ENCODE measurements around the gene FBXO40.
"Not testable (repeated sequence)": the region's sequence is repeated elsewhere in the genome, so short reads cannot be mapped to it uniquely, and the experiment has no call there.

Gene FBXO40

DNA sequence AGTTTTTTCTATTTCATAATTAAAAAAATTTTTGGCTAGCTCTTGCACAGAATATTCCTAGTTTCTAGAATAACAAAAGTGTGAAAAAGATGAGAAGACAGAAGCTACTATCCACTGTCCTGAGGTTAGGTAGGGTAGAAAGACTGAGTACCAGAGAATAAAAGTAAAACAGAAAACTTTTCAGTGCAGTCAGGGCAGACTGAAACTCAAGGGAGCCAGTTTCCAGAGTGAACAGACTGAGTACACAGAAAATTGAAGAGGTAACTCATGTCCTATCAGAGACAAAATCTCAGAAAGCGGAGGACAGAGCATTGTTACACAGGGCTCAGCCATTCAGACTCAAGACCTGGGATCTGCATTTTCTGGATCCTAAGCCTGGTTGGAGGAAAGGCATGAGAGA, 8.8 kb upstream of the FBXO40 start:
- Histone ChIP-seq H3K9ac (ENCODE audit: low read length) (no peak overlapping the region), H3K4me1 (ENCODE audit: control insufficient read depth, insufficient read depth, low read length) (no peaks in the 10 kb centered on the region), H3K27me3 (ENCODE audit: control insufficient read depth, insufficient read depth, low read length) (peaks cover 6% of the 10 kb centered on the region), H3K9me3 (ENCODE audit: control insufficient read depth, low read length) (no peaks in the 10 kb centered on the region), H3K4me3 (ENCODE audit: low read length) (no peak overlapping the region), H3K36me3 (ENCODE audit: control insufficient read depth, insufficient read depth, low read length) (no peaks in the 10 kb centered on the region)

DNA sequence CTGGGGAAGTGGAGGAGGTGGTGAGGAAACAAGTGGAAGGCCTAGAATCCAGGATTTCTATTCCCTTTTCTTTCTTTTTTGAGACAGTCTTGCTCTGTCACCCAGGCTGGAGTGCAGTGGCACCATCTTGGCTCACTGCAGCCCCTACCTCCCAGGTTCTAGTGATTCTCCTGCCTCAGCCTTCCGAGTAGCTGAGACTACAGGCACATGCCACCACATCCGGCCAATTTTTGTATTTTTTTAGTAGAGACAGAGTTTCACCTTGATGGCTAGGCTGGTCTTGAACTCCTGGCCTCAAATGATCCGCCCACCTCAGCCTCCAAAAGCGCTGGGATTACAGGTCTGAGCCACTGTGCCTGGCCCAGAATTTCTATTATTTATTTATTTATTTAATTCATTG, 627 bp downstream of the FBXO40 start:
- not testable (repeated sequence) for H3K36me3 ChIP-seq (ENCODE audit: control insufficient read depth, insufficient read depth, low read length); H3K4me1 ChIP-seq (ENCODE audit: control insufficient read depth, insufficient read depth, low read length); H3K4me3 ChIP-seq (ENCODE audit: low read length); H3K9ac ChIP-seq (ENCODE audit: low read length); H3K27me3 ChIP-seq (ENCODE audit: control insufficient read depth, insufficient read depth, low read length); H3K9me3 ChIP-seq (ENCODE audit: control insufficient read depth, low read length)

DNA sequence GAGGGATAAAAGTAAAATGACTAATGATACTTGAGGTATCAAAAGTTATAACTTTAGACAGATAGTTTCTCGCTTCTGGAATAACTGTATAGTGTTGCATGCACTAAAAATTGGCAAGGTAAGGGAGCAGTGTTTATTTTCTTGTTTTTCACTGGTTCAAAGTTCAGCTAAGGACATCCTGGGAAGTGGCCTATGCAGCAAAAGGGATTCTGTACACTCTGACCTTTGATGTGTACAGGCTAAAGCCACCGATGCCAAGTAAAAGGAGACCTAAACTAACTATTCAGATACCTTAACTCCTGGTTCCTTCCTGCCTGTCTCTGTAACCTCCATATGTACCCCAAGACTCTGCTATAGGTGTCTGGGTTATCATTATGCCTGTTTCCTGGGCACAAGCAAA, 1.7 kb downstream of the FBXO40 start:
- H3K4me3 ChIP-seq (ENCODE audit: low read length) = no peak overlapping the region

DNA sequence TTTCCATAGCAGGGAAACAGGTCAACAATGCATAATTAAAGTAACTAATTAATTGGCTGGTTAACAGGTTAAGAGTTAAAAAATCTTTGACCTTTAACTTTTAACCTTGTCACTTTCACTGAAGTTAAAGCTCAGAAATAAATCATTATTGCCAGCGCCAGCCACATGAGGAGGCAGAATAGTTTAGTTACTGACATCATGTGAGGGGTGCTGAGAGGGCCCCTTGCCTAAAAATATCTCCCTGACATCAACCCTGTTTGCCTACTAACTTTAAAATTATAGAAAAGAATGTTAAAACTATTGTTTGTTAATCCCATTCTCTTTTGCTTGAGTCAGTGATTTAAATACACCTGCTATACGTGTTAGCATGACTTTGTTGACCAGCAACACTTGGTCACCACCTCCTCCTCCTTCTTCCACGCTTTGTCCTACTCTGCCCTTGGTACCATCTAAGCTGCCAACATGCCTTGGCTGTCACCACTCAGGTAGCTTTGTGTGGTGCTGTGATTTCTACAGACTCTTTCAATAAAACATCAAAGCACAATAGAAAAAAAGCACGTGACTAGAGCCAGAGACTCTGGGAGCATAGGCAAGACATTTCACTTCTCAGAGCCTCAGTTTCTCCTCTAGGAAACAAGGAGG, 2.7 kb downstream of the FBXO40 start:
- H3K9ac ChIP-seq (ENCODE audit: low read length) = no peak overlapping the region
- no peaks in the 10 kb centered on the region for H3K27me3 ChIP-seq (ENCODE audit: control insufficient read depth, insufficient read depth, low read length)
- no peaks in the 10 kb centered on the region for H3K9me3 ChIP-seq (ENCODE audit: control insufficient read depth, low read length)
- H3K4me3 ChIP-seq (ENCODE audit: low read length) = no peak overlapping the region
- H3K36me3 ChIP-seq (ENCODE audit: control insufficient read depth, insufficient read depth, low read length) = no peaks in the 10 kb centered on the region
- no peaks in the 10 kb centered on the region for H3K4me1 ChIP-seq (ENCODE audit: control insufficient read depth, insufficient read depth, low read length)

More for the DNA sequence above, 1.7 kb downstream of the FBXO40 start:
- H3K36me3 ChIP-seq (ENCODE audit: control insufficient read depth, insufficient read depth, low read length) = no peaks in the 10 kb centered on the region
- H3K27me3 ChIP-seq (ENCODE audit: control insufficient read depth, insufficient read depth, low read length) = no peaks in the 10 kb centered on the region
- no peaks in the 10 kb centered on the region for H3K4me1 ChIP-seq (ENCODE audit: control insufficient read depth, insufficient read depth, low read length)
- no peak overlapping the region for H3K9ac ChIP-seq (ENCODE audit: low read length)
- no peaks in the 10 kb centered on the region for H3K9me3 ChIP-seq (ENCODE audit: control insufficient read depth, low read length)

DNA sequence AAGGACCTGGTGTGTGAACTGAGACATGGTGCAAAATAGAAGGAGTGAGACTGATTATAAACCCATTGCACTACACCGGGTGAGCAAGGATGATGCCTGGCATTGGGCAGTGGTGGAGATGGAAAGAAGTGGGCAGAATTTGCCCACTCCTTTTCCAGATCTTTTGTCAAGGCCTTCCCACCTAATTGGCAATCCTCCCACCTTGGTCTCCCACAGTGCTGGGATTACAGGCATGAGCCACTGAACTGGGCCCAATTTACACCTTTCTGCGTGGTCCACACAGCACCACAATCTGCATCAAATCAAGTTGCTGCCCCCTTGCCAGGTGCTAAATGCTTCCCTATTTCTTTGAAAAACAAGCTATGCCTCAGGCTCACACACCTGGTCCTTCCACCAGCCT, 5.4 kb downstream of the FBXO40 start:
- H3K4me1 ChIP-seq (ENCODE audit: control insufficient read depth, insufficient read depth, low read length) = no peaks in the 10 kb centered on the region
- H3K4me3 ChIP-seq (ENCODE audit: low read length) = no peak overlapping the region
- no peaks in the 10 kb centered on the region for H3K36me3 ChIP-seq (ENCODE audit: control insufficient read depth, insufficient read depth, low read length)
- H3K27me3 ChIP-seq (ENCODE audit: control insufficient read depth, insufficient read depth, low read length) = no peaks in the 10 kb centered on the region
- H3K9ac ChIP-seq (ENCODE audit: low read length) = no peak overlapping the region
- H3K9me3 ChIP-seq (ENCODE audit: control insufficient read depth, low read length) = no peaks in the 10 kb centered on the region

DNA sequence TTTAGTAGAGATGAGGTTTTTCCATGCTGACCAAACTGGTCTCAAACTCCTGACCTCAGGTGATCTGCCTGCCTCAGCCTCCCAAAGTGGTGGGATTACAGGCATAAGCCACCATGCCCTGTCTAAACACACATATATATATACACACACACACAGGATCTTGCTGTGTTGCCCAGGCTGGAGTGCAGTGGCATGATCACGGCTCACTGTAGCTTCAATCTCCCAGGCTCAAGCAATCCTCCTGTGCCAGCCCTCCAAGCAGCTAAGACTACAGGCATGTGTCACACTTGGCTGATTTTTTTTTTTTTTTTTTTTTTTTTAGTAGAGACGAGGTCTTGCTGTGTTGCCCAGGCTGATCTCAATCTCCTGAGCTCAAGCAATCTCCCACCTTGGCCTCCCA, 6.7 kb downstream of the FBXO40 start:
- not testable (repeated sequence) for H3K9me3 ChIP-seq (ENCODE audit: control insufficient read depth, low read length)

DNA sequence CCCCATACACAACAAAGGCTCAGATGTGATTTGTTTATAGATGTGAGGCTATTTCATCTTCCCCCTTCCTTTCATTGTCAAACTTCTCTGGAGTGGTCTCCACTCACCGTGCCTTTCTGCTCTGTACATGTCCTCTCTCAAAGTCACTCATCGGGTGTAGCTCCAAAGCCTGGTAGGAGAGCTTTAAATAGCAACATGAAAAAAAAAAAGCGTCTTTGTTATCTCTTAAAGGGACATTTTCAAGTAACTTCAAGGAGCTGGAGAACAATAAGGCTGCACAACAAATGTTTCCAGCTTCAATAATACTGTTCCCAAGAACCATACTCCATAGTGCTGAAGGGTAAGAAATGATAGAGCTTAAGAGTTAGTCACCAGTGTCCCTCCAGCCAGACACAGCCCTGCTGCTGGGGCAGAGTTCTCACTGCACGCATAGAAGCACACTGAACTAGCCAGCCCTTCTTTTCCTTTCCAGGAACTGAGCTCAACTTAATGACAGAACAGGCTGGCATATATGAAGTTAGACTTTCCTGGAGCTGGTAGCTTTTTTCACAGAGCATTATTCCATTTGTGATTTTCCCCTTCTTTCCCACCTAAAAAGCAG, 8.1 kb downstream of the FBXO40 start:
- H3K4me3 ChIP-seq (ENCODE audit: low read length) = no peak overlapping the region
- H3K9me3 ChIP-seq (ENCODE audit: control insufficient read depth, low read length) = no peaks in the 10 kb centered on the region
- no peaks in the 10 kb centered on the region for H3K36me3 ChIP-seq (ENCODE audit: control insufficient read depth, insufficient read depth, low read length)
- H3K27me3 ChIP-seq (ENCODE audit: control insufficient read depth, insufficient read depth, low read length) = no peaks in the 10 kb centered on the region
- H3K9ac ChIP-seq (ENCODE audit: low read length) = no peak overlapping the region
- H3K4me1 ChIP-seq (ENCODE audit: control insufficient read depth, insufficient read depth, low read length) = no peaks in the 10 kb centered on the region

More for the DNA sequence above, 6.7 kb downstream of the FBXO40 start:
- not testable (repeated sequence) for H3K4me1 ChIP-seq (ENCODE audit: control insufficient read depth, insufficient read depth, low read length); H3K27me3 ChIP-seq (ENCODE audit: control insufficient read depth, insufficient read depth, low read length); H3K9ac ChIP-seq (ENCODE audit: low read length); H3K36me3 ChIP-seq (ENCODE audit: control insufficient read depth, insufficient read depth, low read length); H3K4me3 ChIP-seq (ENCODE audit: low read length)

DNA sequence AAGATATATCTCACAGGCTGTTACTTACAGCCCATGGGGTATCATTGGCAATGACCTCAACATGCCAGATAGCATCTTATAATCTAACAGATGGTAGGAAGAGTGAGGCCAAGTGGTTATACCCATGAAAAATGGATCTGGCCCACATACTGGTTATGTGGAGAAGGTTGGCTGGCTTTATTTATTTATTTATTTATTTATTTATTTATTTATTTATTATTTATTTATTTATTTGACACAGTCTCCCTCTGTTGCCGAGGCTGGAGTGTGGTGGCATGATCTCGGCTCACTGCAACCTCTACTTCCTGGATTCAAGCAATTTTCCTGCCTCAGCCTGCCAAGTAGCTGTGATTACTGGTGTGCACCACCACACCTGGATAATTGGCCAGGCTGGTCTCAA, 11.6 kb downstream of the FBXO40 start:
- H3K36me3 ChIP-seq (ENCODE audit: control insufficient read depth, insufficient read depth, low read length) = no peaks in the 10 kb centered on the region
- no peak overlapping the region for H3K4me3 ChIP-seq (ENCODE audit: low read length)
- no peaks in the 10 kb centered on the region for H3K4me1 ChIP-seq (ENCODE audit: control insufficient read depth, insufficient read depth, low read length)
- no peaks in the 10 kb centered on the region for H3K9me3 ChIP-seq (ENCODE audit: control insufficient read depth, low read length)
- no peak overlapping the region for H3K9ac ChIP-seq (ENCODE audit: low read length)
- no peaks in the 10 kb centered on the region for H3K27me3 ChIP-seq (ENCODE audit: control insufficient read depth, insufficient read depth, low read length)

DNA sequence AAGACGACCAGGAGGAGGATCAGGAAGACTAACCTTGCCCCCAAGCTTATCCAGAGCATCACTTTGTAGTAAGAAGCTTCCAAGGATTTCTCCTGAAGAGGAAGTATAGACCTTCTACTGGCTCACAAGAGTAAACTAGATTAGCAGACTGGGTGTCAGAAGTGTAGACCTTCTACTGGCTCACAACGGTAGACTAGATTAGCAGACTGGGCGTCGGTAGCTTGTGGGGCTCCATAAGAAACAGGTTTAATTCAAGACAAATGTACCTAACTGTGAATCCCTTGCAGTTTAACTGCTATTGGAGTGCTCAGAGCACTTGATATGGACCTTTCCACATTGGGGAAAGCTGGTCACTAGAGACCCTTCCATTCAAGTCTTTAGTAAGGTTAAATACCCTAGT, 12.9 kb downstream of the FBXO40 start:
- H3K27me3 ChIP-seq (ENCODE audit: control insufficient read depth, insufficient read depth, low read length) = no peaks in the 10 kb centered on the region
- H3K9me3 ChIP-seq (ENCODE audit: control insufficient read depth, low read length) = no peaks in the 10 kb centered on the region
- H3K36me3 ChIP-seq (ENCODE audit: control insufficient read depth, insufficient read depth, low read length) = no peaks in the 10 kb centered on the region
- H3K9ac ChIP-seq (ENCODE audit: low read length) = no peak overlapping the region
- no peaks in the 10 kb centered on the region for H3K4me1 ChIP-seq (ENCODE audit: control insufficient read depth, insufficient read depth, low read length)
- no peak overlapping the region for H3K4me3 ChIP-seq (ENCODE audit: low read length)

DNA sequence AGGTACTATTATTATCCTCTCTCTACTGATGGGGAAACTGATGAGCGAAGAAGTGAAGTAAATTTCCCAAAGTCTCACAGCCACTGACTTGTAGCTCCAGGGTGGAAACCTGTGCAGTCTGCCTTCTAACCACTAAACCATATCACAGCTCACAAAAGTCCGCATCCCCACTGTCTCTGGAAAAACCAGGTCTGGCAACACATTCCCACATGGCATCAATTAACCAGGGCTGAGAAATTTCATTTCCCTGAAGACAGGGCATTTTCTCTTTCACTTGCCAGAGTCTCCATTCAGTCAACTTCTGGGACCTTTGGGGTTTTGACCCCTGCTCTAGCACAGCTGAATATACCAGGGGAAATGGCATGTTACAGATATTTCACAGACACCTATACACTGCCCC, 26.5 kb downstream of the FBXO40 start:
- H3K4me1 ChIP-seq (ENCODE audit: control insufficient read depth, insufficient read depth, low read length) = no peaks in the 10 kb centered on the region
- no peaks in the 10 kb centered on the region for H3K36me3 ChIP-seq (ENCODE audit: control insufficient read depth, insufficient read depth, low read length)
- H3K27me3 ChIP-seq (ENCODE audit: control insufficient read depth, insufficient read depth, low read length) = no peaks in the 10 kb centered on the region

DNA sequence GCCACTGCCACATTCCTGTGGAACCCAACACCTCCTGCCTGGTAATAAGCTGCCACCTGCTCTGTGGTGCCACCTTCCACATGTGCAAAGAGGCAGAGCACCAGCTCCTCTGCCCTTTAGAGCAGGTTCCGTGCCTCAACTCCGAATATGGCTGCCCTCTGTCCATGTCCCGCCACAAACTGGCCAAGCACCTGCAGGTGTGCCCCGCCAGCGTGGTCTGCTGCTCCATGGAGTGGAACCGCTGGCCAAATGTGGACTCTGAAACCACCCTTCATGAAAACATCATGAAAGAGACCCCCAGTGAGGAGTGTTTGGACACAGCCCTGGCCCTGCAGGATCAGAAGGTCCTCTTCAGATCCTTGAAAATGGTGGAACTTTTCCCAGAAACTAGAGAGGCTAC, 28.3 kb downstream of the FBXO40 start:
- Histone ChIP-seq H3K9ac (ENCODE audit: low read length) (no peak overlapping the region), H3K4me3 (ENCODE audit: low read length) (no peak overlapping the region), H3K36me3 (ENCODE audit: control insufficient read depth, insufficient read depth, low read length) (no peaks in the 10 kb centered on the region), H3K9me3 (ENCODE audit: control insufficient read depth, low read length) (no peaks in the 10 kb centered on the region), H3K4me1 (ENCODE audit: control insufficient read depth, insufficient read depth, low read length) (no peaks in the 10 kb centered on the region), H3K27me3 (ENCODE audit: control insufficient read depth, insufficient read depth, low read length) (no peaks in the 10 kb centered on the region)

More for the DNA sequence above, 26.5 kb downstream of the FBXO40 start:
- Histone ChIP-seq H3K9ac (ENCODE audit: low read length) (no peak overlapping the region), H3K4me3 (ENCODE audit: low read length) (no peak overlapping the region), H3K9me3 (ENCODE audit: control insufficient read depth, low read length) (no peaks in the 10 kb centered on the region)

DNA sequence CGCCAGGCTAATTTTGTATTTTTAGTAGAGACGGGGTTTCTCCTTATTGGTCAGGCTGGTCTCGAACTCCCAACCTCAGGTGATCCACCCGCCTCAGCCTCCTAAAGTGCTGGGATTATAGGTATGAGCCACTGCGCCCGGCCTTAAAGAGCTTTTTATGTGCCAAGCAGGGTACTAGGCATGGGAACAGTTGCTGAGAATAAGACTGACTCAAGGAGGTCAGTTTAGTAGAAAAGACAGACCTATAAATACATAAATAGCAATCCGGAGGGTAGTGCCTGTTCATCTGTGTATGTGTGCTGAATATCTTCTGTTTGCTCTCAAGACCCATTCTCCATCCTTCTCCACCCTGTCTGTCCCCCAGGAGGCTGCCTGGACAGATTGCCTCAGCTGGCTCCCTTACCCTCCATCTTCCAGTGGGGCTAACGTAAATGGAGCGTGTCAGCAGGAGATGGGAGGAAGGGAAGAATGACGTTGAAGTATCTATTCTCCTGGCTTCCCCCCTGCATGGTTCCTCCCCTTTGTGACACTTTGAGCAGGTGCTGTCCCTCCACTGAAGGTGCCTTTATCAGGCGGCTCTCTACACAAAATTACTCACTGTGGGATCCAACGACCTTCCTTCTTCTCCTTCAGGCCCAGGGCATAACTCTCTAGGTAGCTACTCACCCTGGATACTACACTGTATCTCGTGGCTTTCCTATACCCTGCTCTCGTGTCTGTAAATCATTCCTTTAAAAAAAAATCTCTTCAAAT, 31.1 kb downstream of the FBXO40 start:
- no peak overlapping the region for H3K9ac ChIP-seq (ENCODE audit: low read length)
- H3K4me1 ChIP-seq (ENCODE audit: control insufficient read depth, insufficient read depth, low read length) = no peaks in the 10 kb centered on the region
- H3K36me3 ChIP-seq (ENCODE audit: control insufficient read depth, insufficient read depth, low read length) = no peaks in the 10 kb centered on the region
- no peaks in the 10 kb centered on the region for H3K9me3 ChIP-seq (ENCODE audit: control insufficient read depth, low read length)
- no peak overlapping the region for H3K4me3 ChIP-seq (ENCODE audit: low read length)
- no peaks in the 10 kb centered on the region for H3K27me3 ChIP-seq (ENCODE audit: control insufficient read depth, insufficient read depth, low read length)
